Raji (cell line): ENCODE data around the gene RPP30.

Source experiments
- POLR2A ChIP-seq: IDR thresholded peaks from 2 replicates; pipeline ENCODE4 v1.6.1; 2011; ENCODE audit warnings: low read depth, low read length, control low read depth; ENCODE audit not compliant: insufficient read depth

RPP30 gene

DNA sequence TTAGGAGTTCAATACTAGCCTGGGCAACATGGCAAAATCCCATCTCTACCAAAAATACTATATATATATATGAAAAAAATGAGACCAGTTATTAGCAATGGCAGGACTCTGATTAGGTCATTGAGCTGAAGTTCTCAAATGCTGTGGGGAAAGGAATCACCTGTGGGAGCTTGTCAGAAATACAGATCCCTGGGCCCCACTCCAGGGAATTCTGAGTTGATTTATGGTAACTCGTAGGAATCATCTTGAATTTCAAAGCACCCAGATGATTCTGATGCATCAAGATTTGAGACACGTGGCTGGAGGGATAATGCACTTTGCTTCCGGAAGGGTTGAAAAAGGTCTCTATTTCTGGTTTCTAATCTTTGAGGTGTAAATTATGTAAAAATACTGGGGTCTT, 50.1 kb downstream of the RPP30 start:
- no peak for TF ChIP-seq POLR2A

GRCh38 chr10:90923111-90923731, 51.4 kb downstream of the RPP30 start:
- no peak for TF ChIP-seq POLR2A

DNA sequence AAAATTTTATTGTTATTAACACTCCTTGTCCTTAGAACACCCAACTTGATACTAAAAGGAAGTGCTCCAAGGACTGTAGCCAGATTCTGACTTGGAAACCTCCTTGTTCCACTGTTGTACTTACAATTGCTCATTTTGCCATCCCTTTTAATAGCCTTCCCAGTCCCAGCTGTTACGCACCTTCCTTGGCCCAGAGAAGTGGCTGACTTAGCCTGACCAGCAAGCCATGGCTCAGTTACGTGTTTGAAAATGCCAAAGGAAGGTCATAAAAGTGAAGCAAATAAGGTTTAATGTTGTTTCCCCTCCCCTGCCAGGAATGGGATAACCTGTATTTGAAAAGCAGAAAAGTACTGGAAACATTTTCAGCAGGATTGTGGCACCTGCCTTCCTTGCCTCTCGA, 52.8 kb downstream of the RPP30 start:
- no peak for TF ChIP-seq POLR2A

DNA sequence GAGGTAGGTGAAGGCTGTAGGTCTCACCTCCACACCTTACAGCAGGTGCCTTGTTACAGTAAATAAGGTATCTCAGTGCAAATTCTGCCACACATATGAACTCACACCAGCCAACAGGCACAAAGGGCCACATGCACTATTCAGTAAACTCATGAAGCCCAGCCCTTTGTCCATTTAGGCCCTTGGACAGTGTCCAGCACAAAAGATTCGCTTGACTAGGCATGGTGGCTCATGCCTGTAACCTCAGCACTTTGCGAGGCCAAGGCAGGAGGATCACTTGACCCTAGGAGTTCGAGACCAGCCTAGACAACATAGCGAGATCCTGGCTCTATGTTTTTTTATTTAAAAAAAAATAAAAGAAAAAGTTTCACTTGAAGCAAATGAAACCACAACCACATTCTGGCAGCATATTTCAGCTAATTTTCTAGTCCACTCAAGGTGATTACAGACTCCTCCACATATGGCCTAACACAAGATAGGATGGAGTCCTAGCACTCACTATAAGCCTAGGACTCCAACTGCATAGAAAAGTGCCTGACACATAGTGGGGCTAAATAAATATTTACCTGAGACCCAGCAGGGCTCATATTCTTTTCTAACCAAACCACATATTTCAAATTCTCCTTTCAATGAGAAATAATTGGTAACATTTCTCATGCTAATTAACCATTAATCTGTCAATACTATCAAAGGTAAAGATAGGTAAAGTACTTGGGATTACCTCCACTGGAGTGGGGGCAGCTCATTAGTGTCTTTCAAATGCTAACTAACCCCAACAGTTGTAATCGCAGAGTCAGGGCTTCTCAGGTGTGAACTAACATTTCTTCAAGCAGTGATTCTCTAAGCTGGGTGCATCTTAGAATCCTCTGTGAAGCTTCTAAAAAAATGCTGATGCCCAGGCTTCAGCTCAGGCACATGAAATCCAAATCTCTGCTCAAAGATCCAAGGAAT, 53.6 kb downstream of the RPP30 start:
- no peak for TF ChIP-seq POLR2A

GRCh38 chr10:90927293-90927692, 55.5 kb downstream of the RPP30 start:
- TF ChIP-seq POLR2A, result no peak

- TF ChIP-seq POLR2A, result no peak
These were observed 57.4 kb downstream of the RPP30 start for GRCh38 chr10:90929179-90929578.

GRCh38 chr10:90930070-90930837, 58.5 kb downstream of the RPP30 start:
- no peak for TF ChIP-seq POLR2A

DNA sequence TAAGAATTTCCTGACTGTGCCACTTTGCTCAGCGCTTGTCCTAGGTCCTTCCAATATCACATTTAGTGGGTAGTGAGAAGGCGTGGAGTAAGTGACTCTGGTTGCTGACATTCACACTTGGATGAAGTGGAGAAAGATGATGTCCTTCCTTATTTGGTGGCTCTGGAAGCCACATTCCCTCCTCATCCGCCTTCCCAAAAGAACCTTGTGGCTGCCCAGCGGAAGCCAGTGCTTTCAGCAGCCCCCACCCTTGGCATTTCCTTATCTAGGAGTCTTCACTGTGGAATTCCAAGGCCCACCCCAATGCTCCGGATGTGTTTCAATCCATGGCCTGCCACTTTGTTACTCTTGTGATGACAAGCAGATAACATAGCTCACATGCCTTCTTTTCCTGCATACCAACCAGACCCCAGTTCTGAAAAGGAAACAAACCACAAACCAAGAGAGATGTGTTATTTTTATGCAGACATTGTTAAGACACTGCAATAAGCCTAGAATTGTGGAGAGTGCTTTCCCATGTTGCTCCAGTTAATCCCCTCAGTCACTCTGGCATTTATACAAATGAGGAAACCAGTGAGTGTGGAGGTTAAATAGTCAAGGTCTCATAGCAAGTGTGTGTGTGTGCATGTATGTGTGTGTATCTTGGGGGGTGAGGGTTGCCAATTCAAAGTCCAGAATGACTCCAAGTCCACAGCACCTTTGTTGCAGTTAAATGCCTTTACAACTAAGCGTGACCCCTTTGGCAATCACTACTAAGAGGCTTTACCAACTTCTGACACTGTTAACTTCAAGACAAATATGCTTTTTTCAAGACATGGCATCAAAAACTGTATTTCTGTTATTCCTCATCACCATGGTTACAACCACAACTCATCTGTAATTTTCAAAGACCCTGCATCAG, 59.4 kb downstream of the RPP30 start:
- TF ChIP-seq POLR2A, result no peak

GRCh38 chr10:90935581-90936275, 64.0 kb downstream of the RPP30 start:
- TF ChIP-seq POLR2A, result no peak

GRCh38 chr10:90936276-90936659, 64.5 kb downstream of the RPP30 start:
- TF ChIP-seq POLR2A, result no peak

DNA sequence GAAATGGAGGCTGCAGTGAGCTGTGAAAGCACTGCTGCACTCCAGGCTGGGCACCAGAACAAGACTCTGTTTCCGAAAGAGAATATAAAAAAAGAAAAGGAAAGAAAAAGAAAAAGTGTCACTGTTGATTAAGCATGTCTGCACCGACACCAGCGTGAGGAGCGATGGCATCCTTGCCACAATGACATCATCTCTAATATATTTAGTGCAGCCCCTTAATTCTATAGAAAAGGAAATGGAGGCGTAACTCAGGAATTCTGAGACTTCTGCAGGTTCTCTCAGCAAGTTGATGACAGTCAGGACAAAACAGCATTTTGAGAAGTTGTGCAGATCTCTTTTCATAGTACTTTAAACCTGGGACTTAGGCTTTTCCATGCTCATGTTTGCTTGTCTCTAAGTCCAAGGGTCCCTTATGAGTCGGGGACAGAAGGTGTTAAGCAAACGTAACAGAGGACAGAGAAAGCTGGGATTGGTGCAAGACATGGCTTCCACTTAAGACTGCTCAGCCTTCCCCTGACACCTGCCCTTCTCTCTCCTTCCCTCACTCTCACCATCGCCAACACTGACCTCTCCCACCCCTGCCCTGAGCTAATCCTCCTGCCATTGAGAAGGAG, 66.0 kb downstream of the RPP30 start:
- TF ChIP-seq POLR2A, result no peak

- TF ChIP-seq POLR2A, result no peak
These were observed 67.3 kb downstream of the RPP30 start for GRCh38 chr10:90939116-90939515.

DNA sequence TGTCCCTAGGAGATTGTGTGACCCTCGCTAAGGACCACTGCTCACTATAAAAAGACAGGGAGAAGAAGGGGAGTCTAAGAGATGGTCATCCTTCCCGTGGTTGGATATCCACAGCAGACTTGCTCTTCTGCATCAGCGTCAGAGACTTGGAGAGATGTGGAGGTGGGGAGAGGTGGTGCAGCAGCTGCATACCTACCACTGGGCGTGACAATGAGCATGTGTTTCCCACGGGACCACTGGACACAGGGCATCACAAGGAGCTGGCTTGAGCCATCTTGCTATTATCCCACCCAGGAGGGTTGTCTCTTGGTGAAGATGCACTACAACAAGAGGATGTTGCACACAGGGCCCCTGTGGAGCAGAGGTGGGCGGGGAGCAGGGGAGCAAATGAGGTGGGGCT, 67.9 kb downstream of the RPP30 start:
- TF ChIP-seq POLR2A, result no peak

GRCh38 chr10:90944749-90945148, 73.0 kb downstream of the RPP30 start:
- TF ChIP-seq POLR2A, result no peak

DNA sequence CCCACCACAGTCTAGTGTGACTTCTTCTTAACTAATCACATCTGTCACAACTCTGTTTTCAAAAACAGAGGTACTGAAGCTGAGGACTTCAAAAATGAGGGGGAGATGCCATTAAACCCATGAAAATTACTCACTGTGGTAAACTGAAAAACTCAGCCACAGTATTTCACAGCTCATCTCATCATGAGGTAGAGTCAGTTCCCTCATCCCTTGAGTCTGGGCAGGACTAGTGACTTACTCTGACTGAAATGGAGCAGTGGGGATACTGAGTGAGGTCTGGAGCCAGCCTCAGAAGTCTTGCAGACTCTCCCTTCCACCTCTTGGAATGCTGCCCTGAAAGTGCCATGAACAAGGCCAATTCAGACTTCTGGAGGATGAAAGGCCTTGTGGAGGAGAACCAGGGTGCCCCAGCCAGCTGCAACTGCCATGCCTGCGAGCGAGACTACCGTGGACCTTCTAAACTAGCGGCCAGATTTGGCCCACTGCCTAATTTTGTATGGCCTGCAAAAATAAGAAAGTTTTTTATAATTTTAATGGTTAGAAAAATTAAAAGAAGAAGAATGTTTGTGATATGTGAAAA, 73.8 kb downstream of the RPP30 start:
- TF ChIP-seq POLR2A, result no peak
